CD4-positive, alpha-beta T cell treated with Interleukin-17A for 1 hour (primary cell): ENCODE data around the gene SLC35A1.

Source experiments
- DNase-seq: peaks from one replicate; pipeline ENCODE4 v3.0.0-alpha.2; 2020

Gene SLC35A1

GRCh38 chr6:87534377-87535047, 61.7 kb downstream of the SLC35A1 start:
- no peak for DNase-seq

- no peak for DNase-seq
Measured at GRCh38 chr6:87538510-87539260, 65.9 kb downstream of the SLC35A1 start.

GRCh38 chr6:87539554-87539953, 66.8 kb downstream of the SLC35A1 start:
- DNase-seq = no peak

GRCh38 chr6:87540539-87540938, 67.8 kb downstream of the SLC35A1 start:
- DNase-seq = no peak

- DNase-seq = no peak
Measured at GRCh38 chr6:87541041-87541440, 68.3 kb downstream of the SLC35A1 start.

- DNase-seq = no peak
Measured at GRCh38 chr6:87541744-87542143, 69.0 kb downstream of the SLC35A1 start.

GRCh38 chr6:87543696-87544473, 71.1 kb downstream of the SLC35A1 start:
- DNase-seq = no peak

GRCh38 chr6:87544474-87544735, 71.6 kb downstream of the SLC35A1 start:
- no peak for DNase-seq

GRCh38 chr6:87551799-87552198, 79.0 kb downstream of the SLC35A1 start:
- no peak for DNase-seq

- no peak for DNase-seq
Measured at GRCh38 chr6:87553159-87553765, 80.5 kb downstream of the SLC35A1 start.

- no peak for DNase-seq
Measured at GRCh38 chr6:87555506-87555905, 82.7 kb downstream of the SLC35A1 start.

GRCh38 chr6:87558446-87558845, 85.7 kb downstream of the SLC35A1 start:
- no peak for DNase-seq

- DNase-seq = no peak
Measured at GRCh38 chr6:87561017-87561416, 88.2 kb downstream of the SLC35A1 start.
